GM12875 (cell line): ENCODE measurements around the gene MISP.

ENCODE experiments used
- H3K4me3 ChIP-seq: one replicate; pipeline ENCODE4 v1.5.1; 2011; ENCODE audit warnings: low read depth, low read length, control low read depth
- TF ChIP-seq, protein P1 (sequence below): IDR thresholded peaks from 2 replicates; pipeline ENCODE4 v1.5.1; 2011; ENCODE audit warnings: low read depth, mild to moderate bottlenecking, control low read depth, inconsistent platforms, low read length, moderate library complexity, borderline replicate concordance; ENCODE audit not compliant: insufficient read depth

MISP gene

DNA sequence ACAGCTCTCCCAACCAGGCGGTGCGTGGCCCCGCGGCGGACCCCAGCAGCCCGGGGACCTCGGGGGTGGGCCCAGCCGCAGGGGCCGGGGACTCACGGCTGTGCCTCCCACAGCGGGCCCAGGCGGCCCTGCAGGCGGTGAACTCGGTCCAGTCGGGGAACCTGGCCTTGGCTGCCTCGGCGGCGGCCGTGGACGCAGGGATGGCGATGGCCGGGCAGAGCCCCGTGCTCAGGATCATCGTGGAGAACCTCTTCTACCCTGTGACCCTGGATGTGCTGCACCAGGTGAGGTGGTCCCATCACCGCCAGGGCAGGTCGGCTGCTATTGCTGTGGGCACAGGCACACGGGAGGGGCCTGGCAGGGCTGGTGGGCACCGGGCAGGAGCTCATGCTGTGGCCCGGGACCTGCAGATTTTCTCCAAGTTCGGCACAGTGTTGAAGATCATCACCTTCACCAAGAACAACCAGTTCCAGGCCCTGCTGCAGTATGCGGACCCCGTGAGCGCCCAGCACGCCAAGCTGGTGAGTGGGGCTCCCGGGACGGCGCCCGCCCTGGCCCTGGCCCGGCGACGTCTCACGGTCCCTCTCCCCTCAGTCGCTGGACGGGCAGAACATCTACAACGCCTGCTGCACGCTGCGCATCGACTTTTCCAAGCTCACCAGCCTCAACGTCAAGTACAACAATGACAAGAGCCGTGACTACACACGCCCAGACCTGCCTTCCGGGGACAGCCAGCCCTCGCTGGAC lies 53.7 kb downstream of the MISP start:
- H3K4me3 ChIP-seq, result no peak overlapping the region
- TF ChIP-seq, protein P1, sequence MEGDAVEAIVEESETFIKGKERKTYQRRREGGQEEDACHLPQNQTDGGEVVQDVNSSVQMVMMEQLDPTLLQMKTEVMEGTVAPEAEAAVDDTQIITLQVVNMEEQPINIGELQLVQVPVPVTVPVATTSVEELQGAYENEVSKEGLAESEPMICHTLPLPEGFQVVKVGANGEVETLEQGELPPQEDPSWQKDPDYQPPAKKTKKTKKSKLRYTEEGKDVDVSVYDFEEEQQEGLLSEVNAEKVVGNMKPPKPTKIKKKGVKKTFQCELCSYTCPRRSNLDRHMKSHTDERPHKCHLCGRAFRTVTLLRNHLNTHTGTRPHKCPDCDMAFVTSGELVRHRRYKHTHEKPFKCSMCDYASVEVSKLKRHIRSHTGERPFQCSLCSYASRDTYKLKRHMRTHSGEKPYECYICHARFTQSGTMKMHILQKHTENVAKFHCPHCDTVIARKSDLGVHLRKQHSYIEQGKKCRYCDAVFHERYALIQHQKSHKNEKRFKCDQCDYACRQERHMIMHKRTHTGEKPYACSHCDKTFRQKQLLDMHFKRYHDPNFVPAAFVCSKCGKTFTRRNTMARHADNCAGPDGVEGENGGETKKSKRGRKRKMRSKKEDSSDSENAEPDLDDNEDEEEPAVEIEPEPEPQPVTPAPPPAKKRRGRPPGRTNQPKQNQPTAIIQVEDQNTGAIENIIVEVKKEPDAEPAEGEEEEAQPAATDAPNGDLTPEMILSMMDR, result no peak

DNA sequence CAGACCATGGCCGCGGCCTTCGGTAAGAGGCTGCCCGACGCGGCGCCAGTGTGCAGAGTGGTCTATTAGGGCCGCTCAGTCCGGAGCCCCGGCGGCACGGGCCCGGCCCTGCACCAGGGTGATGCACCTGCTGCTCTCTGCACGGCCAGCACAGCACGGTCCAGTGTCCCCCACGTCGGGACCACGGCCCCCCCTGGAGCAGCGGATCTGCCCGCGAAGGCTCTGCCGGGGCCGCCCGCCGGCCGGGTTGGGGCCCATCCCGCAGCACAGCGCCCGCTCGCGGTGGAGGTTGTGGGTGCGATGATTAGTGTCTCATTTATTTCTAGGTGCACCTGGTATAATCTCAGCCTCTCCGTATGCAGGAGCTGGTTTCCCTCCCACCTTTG lies 54.2 kb downstream of the MISP start:
- TF ChIP-seq, protein P1, result no peak
- no peak overlapping the region for H3K4me3 ChIP-seq

DNA sequence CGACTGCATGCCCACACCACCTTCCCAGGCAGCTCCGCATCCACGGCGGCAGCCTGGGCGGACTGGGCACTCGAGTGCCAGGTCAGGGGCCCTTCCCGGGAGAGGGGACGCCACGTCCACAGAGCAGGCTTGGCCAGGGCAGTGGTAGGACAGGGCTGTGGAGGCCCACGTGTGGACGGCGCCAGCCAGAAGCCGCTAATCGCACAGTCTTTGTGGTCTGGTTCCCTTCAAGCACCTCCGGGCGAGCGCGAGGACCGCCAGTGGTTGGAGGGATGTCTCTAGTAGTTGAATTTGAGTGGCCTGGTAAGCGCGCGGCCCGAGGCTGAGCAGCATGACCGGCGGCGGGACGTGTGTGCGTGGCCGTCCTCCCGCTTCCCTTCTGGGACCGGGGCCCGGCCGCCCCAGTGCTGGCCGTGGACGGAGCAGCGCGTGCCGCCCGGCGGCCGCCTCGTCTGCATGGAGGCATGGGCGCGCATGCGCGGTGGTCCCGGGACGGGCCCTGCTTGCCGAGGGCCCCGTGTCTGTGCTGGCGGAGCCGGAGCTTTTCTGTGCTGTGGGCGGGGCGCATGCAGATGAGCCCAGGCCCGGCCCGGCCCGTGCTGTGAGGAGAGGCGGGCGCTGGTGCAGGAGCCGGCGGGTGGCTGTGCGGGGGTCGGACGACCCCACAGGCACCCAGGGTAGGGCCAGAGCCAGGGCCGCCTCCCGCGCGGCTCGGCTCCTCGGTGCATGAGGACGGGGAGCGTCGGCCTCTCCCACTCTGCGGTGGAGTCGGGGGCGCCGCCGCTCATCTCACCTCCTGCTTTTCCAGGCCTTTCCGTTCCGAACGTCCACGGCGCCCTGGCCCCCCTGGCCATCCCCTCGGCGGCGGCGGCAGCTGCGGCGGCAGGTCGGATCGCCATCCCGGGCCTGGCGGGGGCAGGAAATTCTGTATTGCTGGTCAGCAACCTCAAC lies 55.0 kb downstream of the MISP start:
- no peak overlapping the region for H3K4me3 ChIP-seq
- TF ChIP-seq, protein P1, result no peak

DNA sequence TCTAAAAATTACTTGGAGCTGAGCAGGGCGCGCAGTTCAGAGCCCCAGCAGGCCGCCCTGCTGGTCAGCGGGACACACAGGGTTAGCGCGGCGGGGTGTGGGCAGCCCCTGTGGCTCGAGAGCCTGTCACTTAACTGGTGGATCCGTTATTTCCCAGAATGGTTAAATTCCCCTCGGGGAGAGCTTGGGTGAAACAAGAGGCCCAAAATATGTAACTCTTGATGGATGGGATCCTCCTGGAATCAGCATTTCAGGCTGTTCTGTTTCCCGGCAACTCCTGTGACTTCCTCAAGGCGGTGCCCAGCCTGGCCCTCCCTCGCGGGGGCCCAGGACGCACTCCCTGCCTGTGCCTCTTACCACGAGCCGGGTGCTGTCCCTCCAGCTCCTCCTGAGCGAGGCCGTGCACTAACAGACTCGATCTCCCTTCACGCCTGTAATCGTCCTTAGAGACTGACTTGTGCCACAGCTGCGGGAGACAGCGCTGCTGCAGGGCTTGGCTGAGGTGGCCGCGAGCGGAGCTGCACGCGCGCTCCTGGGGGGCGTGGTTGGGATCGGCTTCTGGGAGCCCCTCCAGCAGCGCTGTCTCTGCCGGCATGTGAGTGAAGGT lies 56.0 kb downstream of the MISP start:
- TF ChIP-seq, protein P1, result no peak
- no peak overlapping the region for H3K4me3 ChIP-seq

DNA sequence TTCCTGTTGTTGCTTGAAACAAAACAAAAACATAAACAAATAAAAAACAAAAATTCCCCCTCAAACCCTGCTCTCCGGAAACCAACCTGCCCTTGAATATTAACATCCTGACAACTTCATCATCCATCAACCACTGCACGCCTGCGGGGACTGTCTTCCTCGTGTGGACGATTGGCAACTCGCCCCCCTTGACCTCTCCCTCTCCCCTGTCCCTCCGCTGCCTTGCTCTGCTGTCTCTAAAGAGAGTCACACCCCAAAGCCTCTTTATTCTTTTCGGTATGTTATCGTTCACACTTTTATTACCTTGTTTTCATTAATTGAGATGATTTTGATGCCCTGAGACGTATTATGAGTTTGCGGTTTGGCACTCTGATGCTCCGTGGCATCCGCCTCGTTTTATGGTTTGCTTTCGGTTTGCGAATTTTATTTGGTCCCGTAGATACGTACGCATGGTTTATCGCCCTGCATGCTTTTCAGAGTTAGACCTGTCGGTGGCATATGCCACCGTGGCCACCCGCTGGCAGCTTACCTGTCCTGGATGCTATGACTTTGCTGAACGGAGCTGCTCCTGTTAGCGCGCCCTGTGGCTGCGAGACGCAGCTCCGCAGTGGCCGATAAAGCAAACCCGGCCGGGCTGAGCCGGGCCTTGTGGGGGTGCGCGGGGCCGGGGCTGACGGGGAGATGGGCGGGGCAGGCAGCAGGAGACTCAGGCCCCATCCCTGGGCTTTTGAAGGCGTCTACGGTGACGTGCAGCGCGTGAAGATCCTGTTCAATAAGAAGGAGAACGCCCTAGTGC lies 56.9 kb downstream of the MISP start:
- no peak overlapping the region for H3K4me3 ChIP-seq
- TF ChIP-seq, protein P1, result no peak

DNA sequence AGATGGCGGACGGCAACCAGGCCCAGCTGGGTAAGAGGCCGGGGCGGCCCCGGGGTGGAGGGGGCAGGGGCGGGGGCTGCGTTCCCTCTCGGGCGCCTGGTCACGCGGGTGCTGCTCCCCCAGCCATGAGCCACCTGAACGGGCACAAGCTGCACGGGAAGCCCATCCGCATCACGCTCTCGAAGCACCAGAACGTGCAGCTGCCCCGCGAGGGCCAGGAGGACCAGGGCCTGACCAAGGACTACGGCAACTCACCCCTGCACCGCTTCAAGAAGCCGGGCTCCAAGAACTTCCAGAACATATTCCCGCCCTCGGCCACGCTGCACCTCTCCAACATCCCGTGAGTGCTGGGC lies 57.5 kb downstream of the MISP start:
- TF ChIP-seq, protein P1, result no peak
- no peak overlapping the region for H3K4me3 ChIP-seq
